Neuron (in vitro differentiated cells): Measurements from ENCODE around the gene ANTXRL.
"Not testable (repeated sequence)": the region's sequence is repeated elsewhere in the genome, so short reads cannot be mapped to it uniquely, and the experiment has no call there.

Experiments
- H2AFZ ChIP-seq: one replicate; pipeline ENCODE4 v1.6.1; 2013; ENCODE audit warnings: low read depth, mild to moderate bottlenecking, inconsistent platforms, low read length, moderate library complexity
- H3K27me3 ChIP-seq: one replicate; pipeline ENCODE4 v1.6.1; 2013; ENCODE audit warnings: low read length; ENCODE audit not compliant: insufficient read depth
- H3K36me3 ChIP-seq: one replicate; pipeline ENCODE4 v1.6.1; 2013; ENCODE audit warnings: low read length; ENCODE audit not compliant: insufficient read depth
- H3K4me1 ChIP-seq: one replicate; pipeline ENCODE4 v1.6.1; 2013; ENCODE audit warnings: low read length; ENCODE audit not compliant: insufficient read depth
- H3K4me3 ChIP-seq: 2 replicates; pipeline ENCODE4 v1.5.1; 2013; ENCODE audit warnings: mild to moderate bottlenecking, low read length, moderate library complexity
- H3K9me3 ChIP-seq: one replicate; pipeline ENCODE4 v1.6.1; 2013; ENCODE audit warnings: low read length

The ANTXRL gene

DNA sequence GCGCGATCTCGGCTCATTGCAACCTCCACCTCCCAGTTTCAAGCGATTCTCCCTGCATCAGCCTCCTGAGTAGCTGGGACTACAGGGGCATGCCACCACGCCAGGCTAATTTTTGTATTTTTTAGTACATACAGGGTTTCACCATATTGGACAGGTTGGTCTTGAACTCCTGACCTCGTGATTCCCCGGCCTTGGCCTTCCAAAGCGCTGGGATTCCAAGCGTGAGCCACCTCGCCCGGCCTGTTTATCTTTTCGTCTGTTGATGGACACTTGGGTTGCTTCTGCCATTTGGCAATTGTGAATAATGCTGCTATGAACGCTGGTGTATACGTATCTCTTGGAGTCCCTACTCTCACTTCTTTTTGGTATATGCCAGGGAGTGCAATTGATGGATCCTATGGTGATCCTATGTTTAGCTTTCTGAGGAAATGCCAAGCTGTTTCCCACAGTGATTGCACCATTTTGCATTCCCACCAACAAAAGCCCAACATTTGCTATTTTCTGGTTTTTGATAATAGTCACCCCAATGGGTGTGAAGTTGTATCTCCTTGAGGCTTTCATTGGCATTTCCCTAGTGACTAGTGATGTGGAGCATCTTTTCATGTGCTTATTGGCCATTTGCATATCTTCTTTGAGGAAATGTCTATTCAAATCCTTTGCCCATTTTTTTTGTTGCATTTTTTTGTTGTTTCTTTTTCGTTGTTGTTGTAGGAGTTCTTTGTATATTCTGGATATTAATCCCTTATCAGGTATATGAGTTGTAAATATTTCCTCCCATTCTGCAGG is 3.5 kb downstream of the ANTXRL start:
- H3K36me3 ChIP-seq = no peaks in the 10 kb centered on the region
- H3K4me3 ChIP-seq = no peak overlapping the region
- H2AFZ ChIP-seq = no peak overlapping the region
- peaks cover 4% of the 10 kb centered on the region for H3K27me3 ChIP-seq
- H3K4me1 ChIP-seq = peaks cover 7% of the 10 kb centered on the region
- H3K9me3 ChIP-seq = no peaks in the 10 kb centered on the region

DNA sequence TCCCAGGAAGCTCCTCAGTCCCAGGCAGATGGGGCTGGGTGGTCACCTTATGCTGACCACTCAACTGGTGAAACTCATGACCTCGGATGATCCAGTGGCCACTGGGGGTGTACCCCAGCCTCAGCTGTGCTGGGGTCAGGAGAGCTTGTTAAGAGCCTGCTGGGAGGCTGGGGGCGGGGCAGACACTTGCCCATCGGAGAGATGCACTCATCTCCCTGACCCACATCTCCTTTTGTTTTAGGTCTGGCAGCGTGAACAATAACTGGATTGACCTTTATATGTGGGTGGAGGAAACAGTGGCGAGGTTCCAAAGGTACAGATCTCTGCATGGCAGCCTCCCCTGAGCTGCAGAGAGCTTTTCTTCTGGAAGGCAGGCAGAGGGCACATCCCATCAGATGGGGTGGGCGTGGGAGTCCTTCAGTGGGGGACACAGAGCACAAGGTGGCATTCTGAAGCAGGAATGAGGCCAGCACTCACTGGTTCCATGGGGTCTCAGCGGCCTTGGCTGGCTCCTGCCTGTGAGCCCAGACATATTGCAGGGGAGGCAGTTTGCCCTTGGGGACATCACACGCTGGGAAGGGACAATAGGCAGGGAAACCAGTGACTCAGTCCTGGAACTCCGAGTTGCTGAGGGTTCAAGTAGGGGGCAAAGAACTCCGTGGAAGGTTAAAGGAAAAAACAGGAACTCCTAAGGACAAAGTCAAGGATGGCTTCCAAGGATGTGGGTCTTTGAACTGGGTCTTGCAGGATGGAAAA is 5.2 kb downstream of the ANTXRL start:
- H2AFZ ChIP-seq = no peak overlapping the region
- peaks cover 7% of the 10 kb centered on the region for H3K4me1 ChIP-seq
- H3K27me3 ChIP-seq = no peaks in the 10 kb centered on the region
- no peaks in the 10 kb centered on the region for H3K36me3 ChIP-seq
- no peak overlapping the region for H3K4me3 ChIP-seq
- H3K9me3 ChIP-seq = no peaks in the 10 kb centered on the region

DNA sequence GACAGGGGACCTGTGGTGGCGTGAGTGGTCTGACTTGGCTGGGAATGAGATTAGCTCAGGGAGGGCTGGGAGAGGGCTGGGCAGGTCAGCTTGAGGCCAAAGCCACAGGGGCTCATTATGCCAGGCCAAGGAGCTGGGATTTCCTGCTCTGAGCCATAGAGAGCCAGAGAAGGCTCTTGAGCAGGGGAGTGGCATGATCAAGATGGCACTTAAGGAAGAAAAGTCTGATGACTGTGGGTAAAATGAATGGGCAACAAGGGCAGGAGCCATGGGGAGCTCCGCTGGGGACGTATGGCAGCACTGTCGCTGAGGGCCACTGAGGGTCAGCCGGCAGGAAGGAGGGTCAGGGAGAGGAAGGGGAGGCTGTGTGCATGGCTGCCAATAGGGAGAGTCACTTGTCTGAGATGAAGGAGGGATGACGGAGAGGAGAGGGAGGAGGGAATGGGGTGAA is 5.8 kb downstream of the ANTXRL start:
- Histone ChIP-seq H2AFZ (no peak overlapping the region), H3K36me3 (no peaks in the 10 kb centered on the region), H3K27me3 (no peaks in the 10 kb centered on the region), H3K4me1 (peaks cover 7% of the 10 kb centered on the region), H3K4me3 (no peak overlapping the region), H3K9me3 (no peaks in the 10 kb centered on the region)

DNA sequence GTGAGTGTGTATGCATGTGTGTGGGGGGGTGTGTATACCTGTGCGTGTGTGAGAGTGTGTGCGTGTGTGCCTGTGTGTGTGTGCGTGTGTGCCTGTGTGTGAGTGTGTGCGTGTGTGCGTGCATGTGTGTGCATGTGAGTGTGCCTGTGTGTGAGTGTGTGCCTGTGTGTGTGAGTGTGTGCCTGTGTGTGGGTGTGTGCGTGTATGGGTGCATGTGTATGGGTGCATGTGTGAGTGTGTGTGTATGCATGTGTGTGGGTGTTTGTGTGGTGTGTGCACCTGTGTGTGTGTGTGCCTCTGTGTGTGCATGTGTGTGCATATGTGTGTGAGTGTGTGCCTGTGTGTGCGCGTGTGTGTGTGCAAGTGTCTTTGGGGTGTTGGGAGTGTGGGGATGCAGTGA is 6.4 kb downstream of the ANTXRL start:
- no peaks in the 10 kb centered on the region for H3K27me3 ChIP-seq
- no peaks in the 10 kb centered on the region for H3K9me3 ChIP-seq
- H3K4me3 ChIP-seq = no peak overlapping the region
- H3K36me3 ChIP-seq = no peaks in the 10 kb centered on the region
- no peak overlapping the region for H2AFZ ChIP-seq
- peaks cover 7% of the 10 kb centered on the region for H3K4me1 ChIP-seq

DNA sequence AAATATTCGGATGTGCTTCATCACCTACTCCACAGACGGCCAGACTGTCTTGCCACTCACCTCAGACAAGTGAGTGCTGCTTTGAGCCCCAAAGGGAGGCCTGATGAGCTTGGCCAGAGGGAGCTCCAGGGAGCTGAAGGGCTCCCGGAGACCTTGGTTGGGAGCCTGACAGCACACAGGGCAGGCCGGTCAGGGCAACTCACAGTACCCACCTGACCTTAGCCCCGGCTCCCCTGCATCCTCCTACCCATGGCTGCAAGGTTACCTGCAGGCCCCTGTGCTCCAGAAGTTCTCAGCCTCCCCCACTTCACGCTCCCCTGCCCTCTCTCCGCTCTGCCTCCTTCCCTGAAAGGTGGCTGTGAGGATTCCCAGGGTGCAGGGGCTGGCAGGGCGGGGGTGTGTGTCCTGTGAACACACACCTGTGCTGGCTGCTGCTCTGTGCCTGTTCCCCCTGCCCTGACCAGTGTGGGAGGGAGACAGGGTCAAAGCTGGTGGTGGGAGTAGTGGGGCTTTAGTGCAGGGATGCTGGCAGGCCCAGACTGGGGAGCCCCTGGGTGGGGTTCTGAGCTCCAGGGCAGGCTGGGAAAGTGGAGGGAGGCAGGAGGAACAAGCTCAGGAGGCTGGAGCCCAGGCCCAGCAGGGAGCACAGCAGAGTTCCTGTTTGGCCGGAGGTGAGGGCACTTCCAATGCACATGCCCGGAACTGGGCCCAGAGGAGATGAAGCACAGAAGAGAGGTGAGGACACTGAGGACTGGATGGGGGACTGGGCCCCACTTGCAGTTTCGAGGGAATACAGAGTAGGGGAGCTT is 7.2 kb downstream of the ANTXRL start:
- H3K27me3 ChIP-seq = peaks cover under 1% of the 10 kb centered on the region
- no peaks in the 10 kb centered on the region for H3K9me3 ChIP-seq
- H3K4me1 ChIP-seq = peaks cover 7% of the 10 kb centered on the region
- H3K36me3 ChIP-seq = no peaks in the 10 kb centered on the region
- H2AFZ ChIP-seq = no peak overlapping the region
- H3K4me3 ChIP-seq = no peak overlapping the region

DNA sequence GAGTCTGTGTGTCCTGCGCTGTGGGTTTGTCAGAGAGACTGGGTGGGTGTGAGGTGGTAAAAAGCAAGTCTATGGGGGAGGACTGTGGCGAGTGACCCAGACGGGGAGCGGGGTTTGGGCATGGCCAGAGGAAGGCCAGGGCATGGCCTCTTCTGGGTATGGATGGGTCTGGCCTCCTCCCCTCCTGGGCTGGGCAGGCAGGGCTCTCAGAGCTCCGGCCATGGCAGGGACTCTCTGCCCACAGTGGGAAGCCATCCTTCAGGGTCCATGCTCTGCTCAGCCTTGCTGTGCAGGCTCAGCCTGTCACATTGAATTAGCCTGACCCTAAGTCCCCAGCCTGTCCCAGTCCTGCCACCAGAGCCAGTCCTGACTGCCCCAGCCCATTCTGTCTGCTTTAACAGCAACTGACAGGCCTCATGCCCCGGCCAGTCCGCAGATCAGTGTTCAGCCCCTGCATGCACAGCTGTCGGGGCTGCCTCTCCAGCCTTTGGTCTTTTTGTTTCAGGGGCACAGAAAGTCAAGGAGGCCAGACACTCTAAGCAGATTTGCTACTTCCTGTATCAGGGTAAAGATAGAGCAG is 7.9 kb downstream of the ANTXRL start:
- Histone ChIP-seq H2AFZ (no peak overlapping the region), H3K36me3 (no peaks in the 10 kb centered on the region)

DNA sequence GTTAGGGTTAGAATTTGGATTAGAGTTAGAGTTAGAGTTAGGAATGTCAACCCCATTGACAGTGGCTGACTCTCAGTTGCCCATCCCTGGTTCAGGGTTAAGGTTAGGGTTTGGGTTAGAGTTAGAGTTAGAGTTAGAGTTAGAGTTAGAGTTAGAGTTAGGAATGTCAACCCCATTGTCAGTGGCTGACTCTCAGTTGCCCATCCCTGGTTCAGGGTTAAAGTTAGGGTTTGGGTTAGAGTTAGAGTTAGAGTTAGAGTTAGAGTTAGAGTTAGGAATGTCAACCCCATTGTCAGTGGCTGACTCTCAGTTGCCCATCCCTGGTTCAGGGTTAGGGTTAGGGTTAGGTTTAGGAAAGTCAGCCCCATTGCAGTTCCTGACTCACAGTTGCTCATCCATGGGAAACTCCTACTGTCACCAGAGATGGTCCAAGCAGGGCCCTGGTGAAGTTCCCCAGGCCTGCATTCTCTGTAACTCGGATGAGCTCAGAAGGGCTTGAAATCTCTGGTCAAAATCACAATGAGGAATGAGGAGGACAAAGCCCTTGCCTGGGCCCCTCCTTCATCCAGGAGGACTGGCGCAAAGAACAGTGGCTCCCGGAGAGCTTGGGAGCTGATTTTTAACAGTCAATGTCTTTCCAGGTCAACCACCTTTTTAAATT is 8.7 kb downstream of the ANTXRL start:
- not testable (repeated sequence) for H3K4me1 ChIP-seq, H2AFZ ChIP-seq, H3K36me3 ChIP-seq, H3K4me3 ChIP-seq, H3K27me3 ChIP-seq, H3K9me3 ChIP-seq

More for the DNA sequence above, 7.9 kb downstream of the ANTXRL start:
- Histone ChIP-seq H3K27me3 (peaks cover 6% of the 10 kb centered on the region), H3K4me3 (no peak overlapping the region), H3K9me3 (no peaks in the 10 kb centered on the region), H3K4me1 (peaks cover 7% of the 10 kb centered on the region)

DNA sequence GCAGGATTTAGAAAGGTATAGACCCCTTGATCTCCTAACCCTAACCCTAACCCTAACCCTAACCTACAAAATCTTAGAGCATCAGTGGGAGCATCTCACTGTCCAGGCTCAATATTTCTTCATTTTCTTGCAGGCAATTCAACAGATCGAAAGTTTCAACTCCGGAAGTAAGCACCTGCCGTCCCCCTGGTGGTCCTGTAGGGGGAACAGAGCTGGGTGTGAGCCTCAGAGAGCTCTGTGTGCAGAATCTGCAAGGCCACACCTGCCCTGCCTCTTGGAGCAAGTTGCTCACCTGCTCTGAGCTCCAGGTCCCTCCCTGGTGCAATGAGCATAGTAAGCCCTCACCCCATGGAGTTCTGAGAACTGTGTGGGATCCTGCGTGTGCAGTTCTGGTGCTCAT is 9.3 kb downstream of the ANTXRL start:
- H3K27me3 ChIP-seq, H3K9me3 ChIP-seq, H3K4me1 ChIP-seq, H2AFZ ChIP-seq, H3K4me3 ChIP-seq, H3K36me3 ChIP-seq: not testable (repeated sequence)

DNA sequence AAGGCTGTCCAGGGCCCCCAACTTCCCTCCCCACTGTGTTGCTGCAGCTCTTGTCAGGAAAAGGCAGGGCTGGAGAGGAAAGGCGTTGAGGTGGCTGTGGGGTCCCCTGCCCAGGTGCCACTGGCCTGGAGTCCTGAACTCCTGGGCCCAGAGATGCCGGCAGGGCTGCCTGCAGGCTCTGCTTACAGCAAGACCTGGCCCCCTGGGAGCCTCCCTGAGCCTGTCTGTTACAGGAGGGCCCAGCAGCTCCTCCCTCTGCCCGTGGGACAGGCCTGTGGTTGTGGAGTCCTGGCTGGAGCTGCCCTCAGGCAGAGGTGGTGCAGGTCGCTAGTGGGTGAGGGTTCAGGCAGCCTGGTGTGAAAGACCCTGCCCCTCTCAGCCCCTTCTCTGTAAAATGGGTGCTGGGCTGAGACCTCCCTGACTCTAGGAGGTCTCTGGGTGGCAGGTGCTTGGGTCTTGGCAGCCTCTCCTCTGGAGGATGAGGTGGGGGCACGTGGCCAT is 9.9 kb downstream of the ANTXRL start:
- Histone ChIP-seq H3K4me3 (no peak overlapping the region), H3K4me1 (peaks cover 6% of the 10 kb centered on the region), H3K27me3 (peaks cover 6% of the 10 kb centered on the region), H3K9me3 (no peaks in the 10 kb centered on the region), H3K36me3 (no peaks in the 10 kb centered on the region), H2AFZ (no peak overlapping the region)

DNA sequence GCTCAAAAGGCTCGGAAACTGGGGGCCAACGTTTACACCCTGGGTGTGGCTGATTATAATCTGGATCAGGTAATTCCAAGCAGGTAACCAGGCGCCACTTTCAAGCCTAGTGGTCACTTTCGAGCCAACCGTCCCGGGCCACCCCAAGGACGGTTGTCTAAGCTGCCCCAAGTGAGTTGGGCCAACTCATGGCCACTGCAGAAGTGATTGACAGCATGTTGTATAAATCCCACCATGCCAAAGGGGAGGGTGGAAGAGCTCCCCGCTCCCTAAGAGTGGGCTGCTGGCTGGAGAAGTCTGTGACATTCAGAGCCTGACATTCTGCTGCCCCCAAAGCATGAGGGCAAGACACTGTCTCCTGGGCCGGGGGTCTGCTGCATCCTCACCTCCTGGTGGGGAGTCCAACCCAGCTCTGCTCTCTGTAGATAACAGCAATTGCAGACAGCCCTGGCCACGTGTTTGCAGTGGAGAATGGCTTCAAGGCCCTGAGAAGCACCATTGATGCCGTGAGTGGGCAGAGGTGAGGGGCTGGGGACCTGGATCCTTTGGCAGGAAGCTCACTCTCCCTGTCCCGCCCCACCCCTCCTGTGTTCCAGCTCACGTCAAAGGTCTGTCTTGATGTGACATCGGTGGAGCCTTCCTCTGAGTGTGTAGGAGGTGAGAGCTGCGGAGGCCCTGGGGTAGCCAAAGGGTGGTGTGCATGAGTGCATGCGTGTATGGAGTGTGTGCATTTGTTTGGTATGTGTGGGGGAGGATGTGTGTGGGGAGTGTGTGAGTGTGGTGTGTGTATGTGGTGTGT is 10.8 kb downstream of the ANTXRL start:
- H3K4me1 ChIP-seq = no peaks in the 10 kb centered on the region
- no peak overlapping the region for H2AFZ ChIP-seq
- H3K9me3 ChIP-seq = no peaks in the 10 kb centered on the region
- H3K4me3 ChIP-seq = no peak overlapping the region
- no peaks in the 10 kb centered on the region for H3K36me3 ChIP-seq
- H3K27me3 ChIP-seq = peaks cover 9% of the 10 kb centered on the region

DNA sequence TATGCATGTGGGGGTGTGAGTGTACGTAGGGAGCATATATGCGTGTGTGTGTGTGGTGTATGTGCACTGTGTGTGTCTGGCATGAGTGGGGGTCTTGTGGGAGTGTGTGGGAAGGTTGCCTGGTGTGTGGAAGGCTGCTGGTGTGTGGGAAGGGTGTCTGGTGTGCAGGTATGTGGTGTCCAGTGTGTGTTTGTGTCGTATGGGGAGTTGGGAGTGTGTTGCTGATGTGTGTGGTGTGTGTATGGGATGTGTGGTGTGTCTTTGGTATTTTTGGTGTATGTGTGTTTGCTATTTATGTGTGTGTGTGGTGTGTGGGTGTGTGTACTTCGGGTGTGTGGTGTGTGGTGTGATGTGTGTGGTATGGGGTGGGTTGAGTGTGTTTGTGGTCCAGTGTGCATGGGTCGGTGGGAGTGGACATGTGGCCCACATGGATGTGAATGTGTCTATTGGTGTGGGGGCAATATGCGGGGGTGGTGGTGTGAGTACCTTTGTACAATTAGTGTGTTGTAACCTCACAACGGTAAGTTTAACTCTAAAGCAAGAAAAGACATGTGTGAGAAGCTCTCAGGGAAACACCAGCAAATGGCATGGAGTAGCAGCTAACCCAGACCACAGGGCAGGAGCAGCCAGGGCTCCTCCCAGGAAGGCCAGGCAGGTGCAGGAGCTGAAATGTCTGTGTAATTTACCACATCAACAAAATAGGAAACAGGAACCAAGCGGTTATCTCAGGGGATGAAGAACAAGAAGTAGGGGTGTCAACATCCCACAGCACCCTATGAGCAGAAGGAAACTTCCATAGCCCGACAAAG is 11.9 kb downstream of the ANTXRL start:
- Histone ChIP-seq H3K4me3 (no peak overlapping the region), H3K4me1 (no peaks in the 10 kb centered on the region)

More for the DNA sequence above, 11.9 kb downstream of the ANTXRL start:
- Histone ChIP-seq H3K27me3 (peaks cover 9% of the 10 kb centered on the region), H3K9me3 (no peaks in the 10 kb centered on the region), H2AFZ (no peak overlapping the region), H3K36me3 (no peaks in the 10 kb centered on the region)
